SJSA1 (cell line): Measurements from ENCODE around the gene DNAH3. TPM values are rescaled to one million over a fixed set of nuclear protein-coding genes. Genes with fewer than 3 reads are reported as not detected.
"Not testable (repeated sequence)": the region's sequence is repeated elsewhere in the genome, so short reads cannot be mapped to it uniquely, and the experiment has no call there.

Experiments used
- DNase-seq, 2 experiments: peaks; one replicate each; pipeline ENCODE4 v3.0.0-alpha.2; 2015 to 2020; ENCODE audit warnings: low spot score in 2 of 2, low read depth in 1 of 2
- H3K27ac ChIP-seq: fragments of 250-450 bp; sonication (Bioruptor Pico); 2 replicates; pipeline ENCODE4 v1.5.1; 2020; ENCODE audit warnings: mild to moderate bottlenecking, moderate library complexity
- H3K27me3 ChIP-seq: fragments of 250-450 bp; sonication (Bioruptor Pico); replicated peaks from 2 replicates; pipeline ENCODE4 v1.5.1; 2020; ENCODE audit warnings: mild to moderate bottlenecking, moderate library complexity
- H3K36me3 ChIP-seq: fragments of 250-450 bp; sonication (Bioruptor Pico); 2 replicates; pipeline ENCODE4 v1.5.1; 2020; ENCODE audit warnings: mild to moderate bottlenecking
- H3K4me1 ChIP-seq: fragments of 250-450 bp; sonication (Bioruptor Pico); replicated peaks from 2 replicates; pipeline ENCODE4 v1.6.1; 2021; ENCODE audit warnings: mild to moderate bottlenecking
- H3K4me3 ChIP-seq: fragments of 250-450 bp; sonication (Bioruptor Pico); 2 replicates; pipeline ENCODE4 v1.5.1; 2020; ENCODE audit warnings: mild to moderate bottlenecking
- H3K9me3 ChIP-seq: fragments of 250-450 bp; sonication (Bioruptor Pico); replicated peaks from 2 replicates; pipeline ENCODE4 v1.5.1; 2020; ENCODE audit warnings: mild to moderate bottlenecking
- total RNA-seq: library from RNA; depleted of rRNA; stranded (reverse); fragments of >200 nt; shearing (Covaris generic); gene quantifications from 2 replicates; pipeline ENCODE4 v1.2.3, GENCODE V29; 2014

Gene DNAH3
- total RNA-seq, 1 experiment from 2014 or later, result 0.03 TPM

GRCh38 chr16:21179983-21180365, 29.3 kb upstream of the DNAH3 start:
- Histone ChIP-seq H3K4me3 (no peak overlapping the region), H3K9me3 (0 out of 2 replicates have a peak, but pooled peaks cover 2% of the 10 kb centered on the region), H3K27ac (no peak overlapping the region), H3K4me1 (no peaks in the 10 kb centered on the region), H3K36me3 (peaks cover 30% of the 10 kb centered on the region), H3K27me3 (no peaks in the 10 kb centered on the region)
- DNase-seq, result no peak

DNA sequence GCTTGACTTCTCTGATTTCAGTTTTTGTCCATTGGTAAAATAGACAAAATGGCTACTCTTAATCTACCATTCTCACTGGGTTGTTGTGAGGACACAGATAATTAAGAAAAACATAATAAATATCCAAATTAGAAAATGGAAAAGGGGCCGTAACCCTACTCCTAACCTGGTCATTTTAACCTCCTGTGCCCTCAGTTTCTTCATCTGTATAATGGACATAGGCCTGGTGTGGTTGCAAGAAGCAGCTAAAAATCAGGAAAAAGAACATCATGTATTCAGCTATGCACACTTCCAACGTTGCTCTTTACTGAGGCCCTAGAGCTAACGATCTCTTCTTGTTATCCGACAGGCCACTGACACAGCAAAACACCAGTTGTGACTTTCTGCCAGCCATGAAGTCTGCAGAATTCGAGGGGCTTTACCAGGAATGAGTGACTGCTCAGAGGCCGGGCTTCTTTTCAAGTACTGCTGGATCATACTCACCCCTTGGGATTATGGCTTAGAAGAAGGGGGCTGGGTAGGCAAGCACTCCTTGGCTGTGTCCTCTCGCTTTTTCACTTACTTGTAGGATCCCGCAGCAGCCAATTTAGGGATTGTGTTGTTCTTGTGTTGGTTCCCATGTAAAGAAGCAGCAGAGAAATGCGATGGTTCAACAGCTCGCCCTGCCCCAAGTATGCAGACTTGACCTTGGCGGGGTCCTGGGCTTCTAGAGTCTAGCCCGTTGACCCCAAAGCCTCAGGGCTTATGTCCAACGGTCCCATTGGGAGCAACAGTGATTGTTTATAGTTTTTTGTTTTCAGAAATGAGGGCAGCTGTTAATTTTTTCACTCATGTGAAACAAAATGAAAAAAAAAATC, 28.7 kb upstream of the DNAH3 start:
- Histone ChIP-seq H3K4me1 (no peaks in the 10 kb centered on the region), H3K27ac (no peak overlapping the region), H3K4me3 (no peak overlapping the region), H3K27me3 (no peaks in the 10 kb centered on the region), H3K9me3 (0 out of 2 replicates have a peak, but pooled peaks cover 2% of the 10 kb centered on the region), H3K36me3 (peaks cover 30% of the 10 kb centered on the region)
- no peak for DNase-seq

- H3K27me3 ChIP-seq, result no peaks in the 10 kb centered on the region
- H3K27ac ChIP-seq, result no peak overlapping the region
- DNase-seq, result no peak
- peaks cover 19% of the 10 kb centered on the region for H3K36me3 ChIP-seq
- H3K4me1 ChIP-seq, result no peaks in the 10 kb centered on the region
- no peak overlapping the region for H3K4me3 ChIP-seq
- no peaks in the 10 kb centered on the region for H3K9me3 ChIP-seq
Observed at GRCh38 chr16:21175397-21175796, 24.8 kb upstream of the DNAH3 start.

GRCh38 chr16:21172650-21173049, 22.0 kb upstream of the DNAH3 start:
- H3K27me3 ChIP-seq, result no peaks in the 10 kb centered on the region
- no peak for DNase-seq
- H3K36me3 ChIP-seq, result peaks cover 9% of the 10 kb centered on the region; the same call in 1 of the 2 replicates
- no peak overlapping the region for H3K27ac ChIP-seq
- no peak overlapping the region for H3K4me3 ChIP-seq
- no peaks in the 10 kb centered on the region for H3K9me3 ChIP-seq
- H3K4me1 ChIP-seq, result peaks cover 12% of the 10 kb centered on the region

DNA sequence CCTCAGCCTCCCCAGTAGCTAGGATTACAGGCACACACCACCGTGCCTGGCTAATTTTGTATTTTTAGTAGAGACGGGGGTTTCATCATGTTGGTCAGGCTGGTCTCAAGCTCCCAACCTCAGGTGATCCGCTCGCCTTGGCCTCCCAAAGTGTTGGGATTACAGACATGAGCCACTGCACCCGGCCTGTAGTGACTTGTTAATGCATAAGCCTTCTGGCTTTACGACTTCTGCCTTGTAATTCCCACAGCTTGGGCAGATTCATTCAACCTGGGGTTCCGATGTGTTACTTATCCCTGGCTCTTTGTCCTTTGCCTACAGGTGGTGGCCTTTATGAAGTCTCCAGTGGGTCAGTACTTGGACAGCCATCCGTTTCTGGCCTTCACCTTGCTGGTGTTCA, 19.5 kb upstream of the DNAH3 start:
- not testable (repeated sequence) for DNase-seq, H3K27ac ChIP-seq
- peaks cover 12% of the 10 kb centered on the region; the same call in 1 of the 2 replicates for H3K36me3 ChIP-seq

GRCh38 chr16:21169249-21169981, 18.8 kb upstream of the DNAH3 start:
- Histone ChIP-seq H3K9me3 (no peaks in the 10 kb centered on the region), H3K4me3 (no peak overlapping the region), H3K27me3 (no peaks in the 10 kb centered on the region), H3K4me1 (peaks cover 24% of the 10 kb centered on the region), H3K27ac (no peak overlapping the region), H3K36me3 (peaks cover 11% of the 10 kb centered on the region; the same call in 1 of the 2 replicates)
- DNase-seq, result peak in 1 of 2 experiments; percentile 28

More for the DNA sequence above, 19.5 kb upstream of the DNAH3 start:
- H3K9me3 ChIP-seq, H3K4me3 ChIP-seq, H3K27me3 ChIP-seq: not testable (repeated sequence)
- H3K4me1 ChIP-seq, result peaks cover 24% of the 10 kb centered on the region

DNA sequence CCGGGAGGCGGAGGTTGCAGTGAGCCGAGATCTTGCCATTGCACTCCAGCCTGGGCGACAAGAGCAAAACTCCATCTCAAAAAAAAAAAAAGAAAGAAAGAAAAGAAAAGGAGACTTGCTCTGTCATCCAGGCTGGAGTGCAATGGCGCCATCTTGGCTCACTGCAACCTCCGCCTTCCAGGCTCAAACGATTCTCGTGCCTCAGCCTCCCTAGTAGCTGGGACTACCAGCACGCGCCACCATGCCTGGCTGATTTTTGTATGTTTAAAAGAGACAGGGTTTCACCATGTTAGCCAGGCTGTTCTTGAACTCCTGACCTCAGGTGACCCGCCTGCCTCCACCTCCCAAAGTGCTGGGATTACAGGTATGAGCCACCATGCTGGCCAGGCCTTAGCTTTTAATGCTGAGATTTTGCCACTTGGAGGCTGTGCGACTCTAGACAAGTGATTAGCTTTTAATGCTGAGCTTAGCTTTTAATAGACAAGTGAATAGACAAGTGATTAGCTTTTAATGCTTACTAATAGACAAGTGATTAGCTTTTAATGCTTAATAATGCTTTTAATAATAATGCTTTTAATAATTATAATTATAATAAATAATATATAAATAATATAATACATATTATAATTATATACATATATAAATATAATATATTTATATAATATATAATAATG, 17.4 kb upstream of the DNAH3 start:
- Histone ChIP-seq H3K36me3 (peaks cover 19% of the 10 kb centered on the region; the same call in 1 of the 2 replicates), H3K27ac (peak overlapping the region; percentile 72), H3K4me3 (no peak overlapping the region), H3K27me3 (no peaks in the 10 kb centered on the region), H3K4me1 (peaks cover 24% of the 10 kb centered on the region), H3K9me3 (no peaks in the 10 kb centered on the region)
- no peak for DNase-seq

DNA sequence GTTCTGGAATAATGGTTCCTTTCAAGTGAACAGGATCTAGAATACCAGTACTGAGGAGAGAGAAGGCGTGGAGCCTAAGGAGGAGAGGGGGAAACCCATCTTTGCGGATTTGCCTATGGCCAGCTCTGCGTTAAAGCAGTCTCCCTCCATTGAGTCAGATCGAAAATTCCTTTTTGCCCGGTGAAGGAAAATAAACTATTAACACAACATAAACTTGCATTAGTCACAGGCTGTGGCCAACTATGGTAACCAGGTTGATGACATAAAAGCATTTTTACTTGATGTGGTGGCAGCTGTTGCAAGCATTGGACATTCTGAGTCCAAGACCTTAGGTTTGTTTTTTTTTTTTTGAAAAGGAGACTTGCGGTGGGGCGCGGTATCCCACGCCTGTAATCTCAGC, 16.7 kb upstream of the DNAH3 start:
- Histone ChIP-seq H3K4me3 (no peak overlapping the region), H3K4me1 (peaks cover 24% of the 10 kb centered on the region), H3K27me3 (no peaks in the 10 kb centered on the region), H3K27ac (peak overlapping the region; percentile 72), H3K9me3 (no peaks in the 10 kb centered on the region), H3K36me3 (peaks cover 26% of the 10 kb centered on the region)
- DNase-seq, result peak; percentile 84 to 94

DNA sequence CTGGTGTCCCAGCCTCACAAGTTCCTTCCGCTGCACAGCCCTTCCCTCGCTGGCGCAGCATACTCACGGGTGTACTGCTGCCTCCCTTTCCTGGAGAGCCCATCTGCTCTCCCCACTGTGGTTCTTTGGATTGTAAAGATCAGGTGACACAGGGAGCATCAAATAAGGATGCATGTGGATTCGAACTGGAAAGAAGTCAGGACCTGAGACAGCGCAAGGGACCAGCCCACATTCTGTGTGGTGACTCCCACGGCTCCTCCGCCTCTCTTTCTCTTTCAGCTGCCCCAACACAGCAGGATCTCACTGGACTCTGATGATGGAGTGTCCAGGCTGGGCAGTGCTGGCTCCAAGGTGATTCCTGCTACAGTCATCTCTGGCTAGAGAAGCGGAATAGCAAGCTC, 15.9 kb upstream of the DNAH3 start:
- peaks cover 29% of the 10 kb centered on the region for H3K36me3 ChIP-seq
- peak in 1 of 2 experiments; percentile 11 for DNase-seq
- no peaks in the 10 kb centered on the region for H3K9me3 ChIP-seq
- H3K4me3 ChIP-seq, result no peak overlapping the region
- no peaks in the 10 kb centered on the region for H3K27me3 ChIP-seq
- peaks cover 24% of the 10 kb centered on the region for H3K4me1 ChIP-seq
- H3K27ac ChIP-seq, result peak overlapping the region; percentile 72

GRCh38 chr16:21164521-21165168, 14.0 kb upstream of the DNAH3 start:
- Histone ChIP-seq H3K27me3 (no peaks in the 10 kb centered on the region), H3K4me1 (peaks cover 24% of the 10 kb centered on the region), H3K9me3 (no peaks in the 10 kb centered on the region), H3K27ac (no peak overlapping the region), H3K4me3 (no peak overlapping the region), H3K36me3 (peaks cover 29% of the 10 kb centered on the region)
- DNase-seq, result no peak

GRCh38 chr16:21163576-21163975, 12.9 kb upstream of the DNAH3 start:
- DNase-seq, result no peak
- Histone ChIP-seq H3K36me3 (peaks cover 29% of the 10 kb centered on the region), H3K27me3 (no peaks in the 10 kb centered on the region), H3K27ac (no peak overlapping the region), H3K4me3 (no peak overlapping the region), H3K9me3 (no peaks in the 10 kb centered on the region), H3K4me1 (peaks cover 26% of the 10 kb centered on the region)

GRCh38 chr16:21162661-21163151, 12.1 kb upstream of the DNAH3 start:
- peaks cover 27% of the 10 kb centered on the region for H3K4me1 ChIP-seq
- peaks cover 29% of the 10 kb centered on the region for H3K36me3 ChIP-seq
- H3K9me3 ChIP-seq, result no peaks in the 10 kb centered on the region
- DNase-seq, result no peak
- H3K27me3 ChIP-seq, result no peaks in the 10 kb centered on the region
- H3K4me3 ChIP-seq, result no peak overlapping the region
- no peak overlapping the region for H3K27ac ChIP-seq

DNA sequence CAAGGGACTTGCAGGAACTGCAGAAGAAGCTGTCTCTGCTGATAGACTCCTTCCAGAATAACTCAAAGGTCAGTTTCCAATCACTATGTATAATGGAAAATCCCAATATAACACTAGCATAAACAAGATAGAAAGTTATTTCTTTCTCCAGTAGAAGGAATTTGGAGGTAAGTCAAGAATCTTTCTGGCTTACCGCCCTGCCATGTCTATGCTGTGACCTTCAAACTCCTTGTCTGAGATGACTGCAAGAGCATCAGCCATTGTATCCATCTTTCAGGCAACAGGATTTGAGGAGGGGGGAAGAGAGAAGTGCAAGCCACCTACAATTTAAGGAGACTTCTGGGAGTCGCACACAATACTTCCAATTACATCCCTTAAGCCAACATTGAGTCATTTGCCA, 10.6 kb upstream of the DNAH3 start:
- Histone ChIP-seq H3K27me3 (no peaks in the 10 kb centered on the region), H3K9me3 (no peaks in the 10 kb centered on the region), H3K27ac (no peak overlapping the region), H3K36me3 (peaks cover 24% of the 10 kb centered on the region), H3K4me3 (no peak overlapping the region), H3K4me1 (peaks cover 18% of the 10 kb centered on the region)
- DNase-seq, result no peak
